ENCODE data around the gene CHRDL2. TPM values are rescaled to one million over a fixed set of nuclear protein-coding genes. Genes with fewer than 3 reads are reported as not detected.

CHRDL2 gene
- total RNA-seq, 1 donor from 2014 or later = not detected

DNA sequence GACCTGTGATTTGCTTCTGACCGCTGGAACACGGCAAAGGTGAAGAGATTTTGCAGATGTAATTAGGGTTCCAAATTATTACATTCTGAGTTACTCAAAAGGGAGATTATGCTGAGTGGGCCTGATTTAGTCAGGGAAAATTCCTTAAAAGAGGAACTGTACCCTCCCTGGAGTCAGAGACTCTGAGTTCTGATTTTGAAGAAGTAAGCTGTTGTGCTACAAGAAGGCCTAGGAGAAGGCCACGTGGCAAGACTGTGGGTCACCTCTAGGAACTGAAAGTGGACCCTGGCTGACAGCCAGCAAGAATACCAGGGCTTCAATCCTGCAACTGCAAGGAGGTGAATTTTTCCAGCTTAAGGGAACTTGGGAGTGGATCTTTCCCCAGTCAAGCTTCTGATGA, 45.3 kb downstream of the CHRDL2 start:
- TF ChIP-seq CTCF (IDR thresholded peaks at IDR 0.05) = no peak
- ChIA-PET CTCF (no interaction called here), POLR2A (no interaction called here)
- no peaks in the 10 kb centered on the region for H3K4me1 Mint-ChIP-seq
- H3K9me3 Mint-ChIP-seq = no peaks in the 10 kb centered on the region
- no peak overlapping the region for H3K4me3 Mint-ChIP-seq
- ATAC-seq (ENCODE audit: low read depth) = no peak
- intact Hi-C loops (cut with micrococcal nuclease) = no loop called here
- H3K27ac Mint-ChIP-seq = no peak overlapping the region
- DNase-seq = no peak
- H3K27me3 Mint-ChIP-seq = peaks cover 25% of the 10 kb centered on the region
- no peaks in the 10 kb centered on the region for H3K36me3 Mint-ChIP-seq (ENCODE audit: low read depth)

DNA sequence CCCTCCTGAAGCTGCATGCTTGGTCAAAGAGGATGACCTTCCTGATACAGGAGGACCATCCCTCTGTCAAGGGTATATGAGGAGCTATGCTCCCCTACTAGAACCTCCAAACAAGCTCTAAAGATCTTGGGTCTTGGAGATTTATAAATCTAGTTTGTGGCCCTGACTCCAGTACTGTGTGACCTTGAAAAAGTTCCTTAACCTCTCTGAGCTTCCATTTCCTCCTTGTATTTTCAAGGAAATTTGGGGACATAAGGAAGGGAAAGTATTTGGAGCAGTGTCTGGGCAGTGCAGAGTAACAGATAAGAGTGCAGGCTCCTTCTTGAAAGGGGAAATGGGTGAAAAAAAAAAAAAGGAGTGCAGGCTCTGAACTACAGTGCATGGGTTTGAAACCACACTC, 45.9 kb downstream of the CHRDL2 start:
- CTCF ChIA-PET = no interaction called here
- no peaks in the 10 kb centered on the region for H3K4me1 Mint-ChIP-seq
- DNase-seq = no peak
- peaks cover 25% of the 10 kb centered on the region for H3K27me3 Mint-ChIP-seq
- ATAC-seq (ENCODE audit: low read depth) = no peak
- intact Hi-C loops (cut with micrococcal nuclease) = no loop called here
- H3K9me3 Mint-ChIP-seq = no peaks in the 10 kb centered on the region
- H3K27ac Mint-ChIP-seq = no peak overlapping the region
- POLR2A ChIA-PET = no interaction called here
- H3K4me3 Mint-ChIP-seq = no peak overlapping the region
- TF ChIP-seq CTCF (IDR thresholded peaks at IDR 0.05) = no peak
- no peaks in the 10 kb centered on the region for H3K36me3 Mint-ChIP-seq (ENCODE audit: low read depth)

DNA sequence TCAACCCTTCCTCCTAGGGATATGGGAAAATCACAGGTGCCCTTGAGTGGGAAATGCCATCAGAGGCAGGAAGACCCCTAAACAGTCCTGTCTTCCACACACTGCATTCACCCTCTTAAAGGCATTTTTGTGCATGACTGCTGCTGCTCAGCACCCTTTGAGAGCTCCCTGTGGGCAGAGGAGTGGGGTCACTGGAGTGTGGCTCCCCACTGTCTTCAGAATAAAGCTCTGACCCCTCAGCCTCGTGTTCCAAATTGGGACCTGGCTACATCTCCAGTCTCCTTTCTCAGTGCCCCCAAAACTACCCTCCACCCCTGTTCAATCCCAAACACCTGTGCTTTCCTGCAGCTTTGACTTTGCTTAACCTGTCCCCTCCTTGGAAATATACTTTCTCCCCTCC, 46.6 kb downstream of the CHRDL2 start:
- Mint-ChIP-seq H3K27ac (no peak overlapping the region), H3K4me3 (no peak overlapping the region), H3K27me3 (peaks cover 25% of the 10 kb centered on the region), H3K4me1 (no peaks in the 10 kb centered on the region), H3K36me3 (ENCODE audit: low read depth) (no peaks in the 10 kb centered on the region), H3K9me3 (no peaks in the 10 kb centered on the region)
- ChIA-PET CTCF (no interaction called here), POLR2A (no interaction called here)
- DNase-seq = no peak
- ATAC-seq (ENCODE audit: low read depth) = no peak
- intact Hi-C loops (cut with micrococcal nuclease) = no loop called here
- TF ChIP-seq CTCF (IDR thresholded peaks at IDR 0.05) = no peak

GRCh38 chr11:74683941-74684481, 47.2 kb downstream of the CHRDL2 start:
- no peak for TF ChIP-seq CTCF (IDR thresholded peaks at IDR 0.05)
- POLR2A ChIA-PET = no interaction called here
- Mint-ChIP-seq H3K27ac (no peak overlapping the region), H3K4me1 (no peaks in the 10 kb centered on the region), H3K9me3 (no peaks in the 10 kb centered on the region), H3K27me3 (peaks cover 25% of the 10 kb centered on the region), H3K4me3 (no peak overlapping the region), H3K36me3 (ENCODE audit: low read depth) (no peaks in the 10 kb centered on the region)
- ATAC-seq (ENCODE audit: low read depth) = no peak
- CTCF ChIA-PET = no interaction called here
- no peak for DNase-seq
- intact Hi-C loops (cut with micrococcal nuclease) = no loop called here

DNA sequence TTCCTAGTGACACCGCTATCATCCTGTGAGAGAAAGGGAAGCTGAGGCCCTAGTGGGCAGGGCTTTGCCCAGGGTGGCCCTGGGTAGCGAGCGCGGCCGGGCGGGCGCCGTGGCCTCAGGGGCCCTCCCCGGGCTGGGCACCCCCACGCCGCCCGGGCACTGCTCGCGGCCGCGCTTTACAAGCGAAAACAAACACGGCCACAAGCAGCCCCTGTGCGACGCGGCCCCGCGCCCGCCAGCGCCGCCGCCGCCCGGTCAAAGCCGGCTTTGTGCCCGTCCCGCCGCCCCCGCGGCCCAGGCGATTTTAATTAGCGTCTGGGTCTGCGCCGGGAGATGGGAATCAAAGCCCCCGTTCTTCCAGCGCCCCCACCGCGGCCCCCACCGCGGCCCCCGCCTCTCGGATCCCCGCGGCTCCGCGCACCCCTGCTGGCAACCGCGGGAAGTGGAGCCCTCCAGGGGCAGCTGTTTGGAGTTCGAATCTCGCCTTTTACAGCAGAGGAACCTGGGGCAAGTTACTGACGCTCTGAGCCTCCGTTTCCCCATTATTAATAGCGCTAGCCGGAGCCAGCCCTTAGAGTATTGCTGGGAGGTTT, 47.9 kb downstream of the CHRDL2 start:
- CTCF ChIA-PET = no interaction called here
- no peak overlapping the region for H3K27ac Mint-ChIP-seq
- no peaks in the 10 kb centered on the region for H3K9me3 Mint-ChIP-seq
- ATAC-seq (ENCODE audit: low read depth) (no peak), DNase-seq (no peak)
- POLR2A ChIA-PET = no interaction called here
- no peak for TF ChIP-seq CTCF (IDR thresholded peaks at IDR 0.05)
- no peaks in the 10 kb centered on the region for H3K4me1 Mint-ChIP-seq
- H3K4me3 Mint-ChIP-seq = no peak overlapping the region
- H3K27me3 Mint-ChIP-seq = peaks cover 25% of the 10 kb centered on the region
- intact Hi-C loops (cut with micrococcal nuclease) = no loop called here
- no peaks in the 10 kb centered on the region for H3K36me3 Mint-ChIP-seq (ENCODE audit: low read depth)
